GM23338 (cell line): ENCODE results near the gene SLC28A1.

Experiments used
- CREB1 ChIP-seq: fragments of 250-450 bp; sonication (Bioruptor Pico); IDR thresholded peaks from 2 replicates; pipeline ENCODE4 v1.5.0; 2020; ENCODE audit warnings: low read depth, mild to moderate bottlenecking, moderate library complexity
- ETS1 ChIP-seq: IDR thresholded peaks from 2 replicates; pipeline ENCODE4 v1.6.1; 2016; ENCODE audit warnings: antibody characterized with exemption
- EZH2 ChIP-seq: fragments of 200-600 bp; sonication (generic); IDR thresholded peaks from one replicate; pipeline ENCODE4 v1.8.0; 2017; ENCODE audit warnings: antibody characterized with exemption, mild to moderate bottlenecking, low read depth; ENCODE audit not compliant: unreplicated experiment
- EZH2phosphoT487 ChIP-seq: fragments of 200-600 bp; sonication (generic); IDR thresholded peaks from one replicate; pipeline ENCODE4 v1.8.1; 2018; ENCODE audit warnings: antibody characterized with exemption; ENCODE audit not compliant: unreplicated experiment
- JUNB ChIP-seq: IDR thresholded peaks from one replicate; pipeline ENCODE4 v1.6.1; 2016; ENCODE audit warnings: antibody characterized with exemption; ENCODE audit not compliant: unreplicated experiment
- NANOG ChIP-seq: IDR thresholded peaks from 2 replicates; pipeline ENCODE4 v1.6.1; 2016; ENCODE audit warnings: antibody characterized with exemption, borderline replicate concordance
- POLR2AphosphoS5 ChIP-seq: IDR thresholded peaks from 2 replicates; pipeline ENCODE4 v1.6.1; 2016; ENCODE audit warnings: antibody characterized with exemption, low read depth
- STAT1 ChIP-seq: IDR thresholded peaks from one replicate; pipeline ENCODE4 v1.6.1; 2016; ENCODE audit warnings: antibody characterized with exemption; ENCODE audit not compliant: unreplicated experiment
- ZNF114 ChIP-seq: fragments of 250-450 bp; sonication (Bioruptor Pico); IDR thresholded peaks from 2 replicates; pipeline ENCODE4 v1.5.0; 2020; ENCODE audit warnings: mild to moderate bottlenecking, moderate library complexity
- ZNF331 ChIP-seq: fragments of 250-450 bp; sonication (Bioruptor Pico); IDR thresholded peaks from 2 replicates; pipeline ENCODE4 v1.5.0; 2020; ENCODE audit warnings: low read depth, mild to moderate bottlenecking, moderate library complexity
- TF ChIP-seq, protein P1 (sequence below), 2 experiments: fragments of 200-600 bp in 1 of 2; sonication (generic) in 1 of 2; conservative IDR thresholded peaks; 2 replicates each; pipeline versions ENCODE4 v1.5.1 to v1.6.1; 2016 to 2017; ENCODE audit warnings: antibody characterized with exemption in 2 of 2, low read depth in 2 of 2, mild to moderate bottlenecking in 2 of 2, moderate library complexity in 1 of 2
- TF ChIP-seq, protein P2 (sequence below): IDR thresholded peaks from one replicate; pipeline ENCODE4 v1.6.1; 2018; ENCODE audit warnings: antibody characterized with exemption; ENCODE audit not compliant: unreplicated experiment
- TF ChIP-seq, protein P3 (sequence below): fragments of 250-450 bp; sonication (Bioruptor Pico); IDR thresholded peaks from 2 replicates; pipeline ENCODE4 v1.5.0; 2020; ENCODE audit warnings: mild to moderate bottlenecking, moderate library complexity

DNA sequence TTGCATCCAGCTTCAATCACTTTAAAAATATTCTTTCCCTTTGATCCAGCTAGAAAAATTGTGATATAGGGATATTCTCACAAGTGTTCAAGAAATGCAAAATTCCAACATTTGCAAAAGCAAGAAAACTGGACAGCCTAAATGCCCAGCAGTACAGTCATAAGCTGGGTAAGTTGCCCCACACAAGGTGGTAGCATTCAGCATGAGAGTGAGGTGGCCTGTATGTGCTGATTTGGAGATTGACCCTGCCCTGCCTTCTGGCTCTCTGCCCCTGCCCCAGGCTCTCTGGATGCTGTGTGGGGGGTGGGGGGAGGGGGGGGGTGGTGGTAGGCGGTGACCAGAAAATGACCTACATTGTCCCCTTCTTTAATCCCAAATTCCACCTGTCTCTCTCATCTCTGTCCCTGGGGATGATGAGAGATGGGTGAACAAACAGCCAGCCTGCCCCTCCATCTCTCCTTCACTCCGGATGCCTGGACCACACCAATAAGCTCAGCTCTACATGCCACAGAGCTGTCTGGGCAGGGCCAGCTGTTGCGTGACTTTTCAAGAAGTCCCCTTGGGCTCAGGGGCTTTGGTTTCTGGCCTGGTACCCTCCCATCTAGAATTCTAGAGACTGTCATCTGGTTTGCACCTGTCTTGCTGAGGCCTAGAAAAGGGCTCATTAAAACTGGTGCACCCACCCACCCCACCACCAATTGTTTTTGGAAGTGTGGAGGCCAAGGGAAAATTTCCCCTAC lies 42.2 kb downstream of the SLC28A1 start:
- TF ChIP-seq CREB1 (CRISPR knock-in tag) (no peak), NANOG (no peak), ZNF331 (CRISPR knock-in tag) (no peak), EZH2 (no peak), EZH2phosphoT487 (no peak), POLR2AphosphoS5 (no peak), JUNB (no peak), STAT1 (no peak), ZNF114 (CRISPR knock-in tag) (no peak), ETS1 (no peak)
- TF ChIP-seq, protein P1, sequence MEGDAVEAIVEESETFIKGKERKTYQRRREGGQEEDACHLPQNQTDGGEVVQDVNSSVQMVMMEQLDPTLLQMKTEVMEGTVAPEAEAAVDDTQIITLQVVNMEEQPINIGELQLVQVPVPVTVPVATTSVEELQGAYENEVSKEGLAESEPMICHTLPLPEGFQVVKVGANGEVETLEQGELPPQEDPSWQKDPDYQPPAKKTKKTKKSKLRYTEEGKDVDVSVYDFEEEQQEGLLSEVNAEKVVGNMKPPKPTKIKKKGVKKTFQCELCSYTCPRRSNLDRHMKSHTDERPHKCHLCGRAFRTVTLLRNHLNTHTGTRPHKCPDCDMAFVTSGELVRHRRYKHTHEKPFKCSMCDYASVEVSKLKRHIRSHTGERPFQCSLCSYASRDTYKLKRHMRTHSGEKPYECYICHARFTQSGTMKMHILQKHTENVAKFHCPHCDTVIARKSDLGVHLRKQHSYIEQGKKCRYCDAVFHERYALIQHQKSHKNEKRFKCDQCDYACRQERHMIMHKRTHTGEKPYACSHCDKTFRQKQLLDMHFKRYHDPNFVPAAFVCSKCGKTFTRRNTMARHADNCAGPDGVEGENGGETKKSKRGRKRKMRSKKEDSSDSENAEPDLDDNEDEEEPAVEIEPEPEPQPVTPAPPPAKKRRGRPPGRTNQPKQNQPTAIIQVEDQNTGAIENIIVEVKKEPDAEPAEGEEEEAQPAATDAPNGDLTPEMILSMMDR (conservative IDR thresholded peaks at IDR 0.05; ENCODE audit: low read depth in 2 of 2): no peak
- TF ChIP-seq, protein P2, sequence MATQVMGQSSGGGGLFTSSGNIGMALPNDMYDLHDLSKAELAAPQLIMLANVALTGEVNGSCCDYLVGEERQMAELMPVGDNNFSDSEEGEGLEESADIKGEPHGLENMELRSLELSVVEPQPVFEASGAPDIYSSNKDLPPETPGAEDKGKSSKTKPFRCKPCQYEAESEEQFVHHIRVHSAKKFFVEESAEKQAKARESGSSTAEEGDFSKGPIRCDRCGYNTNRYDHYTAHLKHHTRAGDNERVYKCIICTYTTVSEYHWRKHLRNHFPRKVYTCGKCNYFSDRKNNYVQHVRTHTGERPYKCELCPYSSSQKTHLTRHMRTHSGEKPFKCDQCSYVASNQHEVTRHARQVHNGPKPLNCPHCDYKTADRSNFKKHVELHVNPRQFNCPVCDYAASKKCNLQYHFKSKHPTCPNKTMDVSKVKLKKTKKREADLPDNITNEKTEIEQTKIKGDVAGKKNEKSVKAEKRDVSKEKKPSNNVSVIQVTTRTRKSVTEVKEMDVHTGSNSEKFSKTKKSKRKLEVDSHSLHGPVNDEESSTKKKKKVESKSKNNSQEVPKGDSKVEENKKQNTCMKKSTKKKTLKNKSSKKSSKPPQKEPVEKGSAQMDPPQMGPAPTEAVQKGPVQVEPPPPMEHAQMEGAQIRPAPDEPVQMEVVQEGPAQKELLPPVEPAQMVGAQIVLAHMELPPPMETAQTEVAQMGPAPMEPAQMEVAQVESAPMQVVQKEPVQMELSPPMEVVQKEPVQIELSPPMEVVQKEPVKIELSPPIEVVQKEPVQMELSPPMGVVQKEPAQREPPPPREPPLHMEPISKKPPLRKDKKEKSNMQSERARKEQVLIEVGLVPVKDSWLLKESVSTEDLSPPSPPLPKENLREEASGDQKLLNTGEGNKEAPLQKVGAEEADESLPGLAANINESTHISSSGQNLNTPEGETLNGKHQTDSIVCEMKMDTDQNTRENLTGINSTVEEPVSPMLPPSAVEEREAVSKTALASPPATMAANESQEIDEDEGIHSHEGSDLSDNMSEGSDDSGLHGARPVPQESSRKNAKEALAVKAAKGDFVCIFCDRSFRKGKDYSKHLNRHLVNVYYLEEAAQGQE: no peak
- TF ChIP-seq, protein P3, sequence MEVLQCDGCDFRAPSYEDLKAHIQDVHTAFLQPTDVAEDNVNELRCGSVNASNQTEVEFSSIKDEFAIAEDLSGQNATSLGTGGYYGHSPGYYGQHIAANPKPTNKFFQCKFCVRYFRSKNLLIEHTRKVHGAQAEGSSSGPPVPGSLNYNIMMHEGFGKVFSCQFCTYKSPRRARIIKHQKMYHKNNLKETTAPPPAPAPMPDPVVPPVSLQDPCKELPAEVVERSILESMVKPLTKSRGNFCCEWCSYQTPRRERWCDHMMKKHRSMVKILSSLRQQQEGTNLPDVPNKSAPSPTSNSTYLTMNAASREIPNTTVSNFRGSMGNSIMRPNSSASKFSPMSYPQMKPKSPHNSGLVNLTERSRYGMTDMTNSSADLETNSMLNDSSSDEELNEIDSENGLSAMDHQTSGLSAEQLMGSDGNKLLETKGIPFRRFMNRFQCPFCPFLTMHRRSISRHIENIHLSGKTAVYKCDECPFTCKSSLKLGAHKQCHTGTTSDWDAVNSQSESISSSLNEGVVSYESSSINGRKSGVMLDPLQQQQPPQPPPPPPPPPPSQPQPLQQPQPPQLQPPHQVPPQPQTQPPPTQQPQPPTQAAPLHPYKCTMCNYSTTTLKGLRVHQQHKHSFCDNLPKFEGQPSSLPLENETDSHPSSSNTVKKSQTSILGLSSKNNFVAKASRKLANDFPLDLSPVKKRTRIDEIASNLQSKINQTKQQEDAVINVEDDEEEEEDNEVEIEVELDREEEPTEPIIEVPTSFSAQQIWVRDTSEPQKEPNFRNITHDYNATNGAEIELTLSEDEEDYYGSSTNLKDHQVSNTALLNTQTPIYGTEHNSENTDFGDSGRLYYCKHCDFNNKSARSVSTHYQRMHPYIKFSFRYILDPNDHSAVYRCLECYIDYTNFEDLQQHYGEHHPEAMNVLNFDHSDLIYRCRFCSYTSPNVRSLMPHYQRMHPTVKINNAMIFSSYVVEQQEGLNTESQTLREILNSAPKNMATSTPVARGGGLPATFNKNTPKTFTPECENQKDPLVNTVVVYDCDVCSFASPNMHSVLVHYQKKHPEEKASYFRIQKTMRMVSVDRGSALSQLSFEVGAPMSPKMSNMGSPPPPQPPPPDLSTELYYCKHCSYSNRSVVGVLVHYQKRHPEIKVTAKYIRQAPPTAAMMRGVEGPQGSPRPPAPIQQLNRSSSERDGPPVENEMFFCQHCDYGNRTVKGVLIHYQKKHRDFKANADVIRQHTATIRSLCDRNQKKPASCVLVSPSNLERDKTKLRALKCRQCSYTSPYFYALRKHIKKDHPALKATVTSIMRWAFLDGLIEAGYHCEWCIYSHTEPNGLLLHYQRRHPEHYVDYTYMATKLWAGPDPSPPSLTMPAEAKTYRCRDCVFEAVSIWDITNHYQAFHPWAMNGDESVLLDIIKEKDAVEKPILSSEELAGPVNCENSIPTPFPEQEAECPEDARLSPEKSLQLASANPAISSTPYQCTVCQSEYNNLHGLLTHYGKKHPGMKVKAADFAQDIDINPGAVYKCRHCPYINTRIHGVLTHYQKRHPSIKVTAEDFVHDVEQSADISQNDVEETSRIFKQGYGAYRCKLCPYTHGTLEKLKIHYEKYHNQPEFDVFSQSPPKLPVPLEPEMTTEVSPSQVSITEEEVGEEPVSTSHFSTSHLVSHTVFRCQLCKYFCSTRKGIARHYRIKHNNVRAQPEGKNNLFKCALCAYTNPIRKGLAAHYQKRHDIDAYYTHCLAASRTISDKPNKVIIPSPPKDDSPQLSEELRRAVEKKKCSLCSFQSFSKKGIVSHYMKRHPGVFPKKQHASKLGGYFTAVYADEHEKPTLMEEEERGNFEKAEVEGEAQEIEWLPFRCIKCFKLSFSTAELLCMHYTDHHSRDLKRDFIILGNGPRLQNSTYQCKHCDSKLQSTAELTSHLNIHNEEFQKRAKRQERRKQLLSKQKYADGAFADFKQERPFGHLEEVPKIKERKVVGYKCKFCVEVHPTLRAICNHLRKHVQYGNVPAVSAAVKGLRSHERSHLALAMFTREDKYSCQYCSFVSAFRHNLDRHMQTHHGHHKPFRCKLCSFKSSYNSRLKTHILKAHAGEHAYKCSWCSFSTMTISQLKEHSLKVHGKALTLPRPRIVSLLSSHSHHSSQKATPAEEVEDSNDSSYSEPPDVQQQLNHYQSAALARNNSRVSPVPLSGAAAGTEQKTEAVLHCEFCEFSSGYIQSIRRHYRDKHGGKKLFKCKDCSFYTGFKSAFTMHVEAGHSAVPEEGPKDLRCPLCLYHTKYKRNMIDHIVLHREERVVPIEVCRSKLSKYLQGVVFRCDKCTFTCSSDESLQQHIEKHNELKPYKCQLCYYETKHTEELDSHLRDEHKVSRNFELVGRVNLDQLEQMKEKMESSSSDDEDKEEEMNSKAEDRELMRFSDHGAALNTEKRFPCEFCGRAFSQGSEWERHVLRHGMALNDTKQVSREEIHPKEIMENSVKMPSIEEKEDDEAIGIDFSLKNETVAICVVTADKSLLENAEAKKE (CRISPR knock-in tag): no peak
